GM10248 (cell line): Measurements from ENCODE around the gene SLC25A1.

Experiments used
- CTCF ChIA-PET: fragments of 300-600 bp; sonication (Branson Sonifier 250); formaldehyde crosslinking; extraction: SDS; loops from one replicate; lab custom pipeline; 2021; ENCODE audit warnings: antibody characterized with exemption; lab: Yijun Ruan, JAX
- POLR2A ChIA-PET: fragments of 350-650 bp; sonication (Branson Sonifier 250); formaldehyde crosslinking; extraction: SDS; loops from one replicate; lab custom pipeline; 2020; ENCODE audit warnings: antibody characterized with exemption; lab: Yijun Ruan, JAX
- DNase-seq: peaks from one replicate; pipeline ENCODE4 v3.0.0; 2012; ENCODE audit errors: extremely low spot score
- CTCF ChIP-seq: IDR thresholded peaks from 2 replicates; pipeline ENCODE4 v1.5.1; 2012; ENCODE audit warnings: mild to moderate bottlenecking, low read depth; ENCODE audit errors: extremely low read depth, missing control alignments, control extremely low read depth

SLC25A1 gene

GRCh38 chr22:19183216-19183615, 4.7 kb upstream of the SLC25A1 start:
- ChIA-PET POLR2A (interaction anchor here (0.9 kb wide), 1 partner anchor 249 kb away, joined by 3 read pairs; the partner anchor contains the start of gene HIRA), CTCF (interaction anchor here (0.8 to 1.6 kb wide), 5 partner anchors 35 to 496 kb away, joined by 3 to 5 read pairs (median 3); no protein-coding TSS in a partner anchor)
- no peak for TF ChIP-seq CTCF
- no peak for DNase-seq

GRCh38 chr22:19182472-19183157, 4.1 kb upstream of the SLC25A1 start:
- POLR2A ChIA-PET, result interaction anchor here (0.9 kb wide), 1 partner anchor 249 kb away, joined by 3 read pairs; the partner anchor contains the start of gene HIRA
- no peak for DNase-seq
- CTCF ChIA-PET, result interaction anchor here (0.8 to 1.6 kb wide), 5 partner anchors 36 to 497 kb away, joined by 3 to 5 read pairs (median 3); no protein-coding TSS in a partner anchor
- no peak for TF ChIP-seq CTCF

- CTCF ChIA-PET, result interaction anchor here (1.0 to 1.2 kb wide), 3 partner anchors 295 to 448 kb away, joined by 3 to 5 read pairs (median 3); no protein-coding TSS in a partner anchor
- no peak for DNase-seq
- TF ChIP-seq CTCF, result no peak
- POLR2A ChIA-PET, result no interaction called here
These were observed 3.4 kb upstream of the SLC25A1 start for GRCh38 chr22:19181786-19182471.

GRCh38 chr22:19180740-19181410, 2.3 kb upstream of the SLC25A1 start:
- TF ChIP-seq CTCF, result no peak
- ChIA-PET CTCF (interaction anchor here (1.0 to 2.4 kb wide), 3 partner anchors 13 to 449 kb away, joined by 3 to 6 read pairs (median 3); no protein-coding TSS in a partner anchor), POLR2A (no interaction called here)
- DNase-seq, result no peak

- ChIA-PET POLR2A (no interaction called here), CTCF (interaction anchor here (0.8 to 3.2 kb wide), 18 partner anchors 10 to 451 kb away, joined by 3 to 37 read pairs (median 6); partner anchors contain the start of genes C22orf39, CLTCL1 and ESS2)
- TF ChIP-seq CTCF, result no peak
- DNase-seq, result no peak
These were observed 1.7 kb upstream of the SLC25A1 start for GRCh38 chr22:19180234-19180633.
